OCI-LY7 (cell line): ENCODE results near the gene AGBL4. TPM values are rescaled to one million over a fixed set of nuclear protein-coding genes. Genes with fewer than 3 reads are reported as not detected.

Source experiments
- BruUV-seq: library from RNA; stranded (reverse); fragments of 400-500 nt; replicated peaks from 2 replicates; lab custom pipeline; 2021; lab: Mats Ljungman, UMichigan
- CTCF ChIA-PET: fragments of 300-600 bp; sonication (Branson Sonifier 250); formaldehyde crosslinking; loops from one replicate; lab custom pipeline; 2022; ENCODE audit warnings: antibody characterized with exemption; ENCODE audit not compliant: unreplicated experiment; lab: Charles Lee
- POLR2A ChIA-PET: fragments of 300-600 bp; sonication (Branson Sonifier 250); formaldehyde crosslinking; loops from one replicate; lab custom pipeline; 2022; ENCODE audit warnings: antibody characterized with exemption; lab: Charles Lee
- DNase-seq: peaks from one replicate; pipeline ENCODE4 v3.0.0-alpha.2; 2015; ENCODE audit warnings: low spot score
- H2AFZ ChIP-seq: fragments of 200-600 bp; sonication (generic), shearing (Covaris generic); 2 replicates; pipeline ENCODE4 v1.6.1; 2014; ENCODE audit warnings: mild to moderate bottlenecking, antibody characterized with exemption, low read length, moderate library complexity
- H3K27ac ChIP-seq: fragments of 200-600 bp; sonication (generic); 2 replicates; pipeline ENCODE4 v1.5.1; 2014; ENCODE audit warnings: mixed run types, low read depth, mild to moderate bottlenecking, moderate library complexity, low read length, inconsistent platforms; ENCODE audit not compliant: poor library complexity, severe bottlenecking
- H3K36me3 ChIP-seq: fragments of 200-600 bp; sonication (generic); 2 replicates; pipeline ENCODE4 v1.6.1; 2014; ENCODE audit warnings: mild to moderate bottlenecking, antibody characterized with exemption, low read length, moderate library complexity, mixed read lengths; ENCODE audit not compliant: insufficient read depth
- H3K4me1 ChIP-seq: fragments of 200-600 bp; sonication (generic); 2 replicates; pipeline ENCODE4 v1.5.1; 2014; ENCODE audit warnings: mild to moderate bottlenecking, low read length; ENCODE audit not compliant: insufficient read depth, poor library complexity, severe bottlenecking
- H3K4me2 ChIP-seq: fragments of 200-600 bp; sonication (generic); 2 replicates; pipeline ENCODE4 v1.6.1; 2014; ENCODE audit warnings: mild to moderate bottlenecking, low read length
- H3K4me3 ChIP-seq: fragments of 200-600 bp; sonication (generic); 2 replicates; pipeline ENCODE4 v1.5.1; 2014; ENCODE audit warnings: mild to moderate bottlenecking, low read depth, low read length; ENCODE audit not compliant: poor library complexity, severe bottlenecking
- H3K79me2 ChIP-seq: fragments of 200-600 bp; sonication (generic); 2 replicates; pipeline ENCODE4 v1.6.1; 2016; ENCODE audit warnings: low read depth, mild to moderate bottlenecking, low read length, moderate library complexity, mixed read lengths; ENCODE audit not compliant: insufficient read depth
- H3K9me2 ChIP-seq: fragments of 200-600 bp; sonication (generic); 2 replicates; pipeline ENCODE4 v1.6.1; 2016; ENCODE audit warnings: mild to moderate bottlenecking, low read length, mixed read lengths; ENCODE audit not compliant: insufficient read depth
- H3K9me3 ChIP-seq: fragments of 200-600 bp; sonication (generic); 2 replicates; pipeline ENCODE4 v1.6.1; 2014; ENCODE audit warnings: mild to moderate bottlenecking, mixed run types, low read length, mixed read lengths
- H4K20me1 ChIP-seq: fragments of 200-600 bp; sonication (generic); 2 replicates; pipeline ENCODE4 v1.6.1; 2014; ENCODE audit warnings: mild to moderate bottlenecking, antibody characterized with exemption, low read length, moderate library complexity, mixed read lengths; ENCODE audit not compliant: insufficient read depth
- CTCF ChIP-seq: fragments of 200-600 bp; sonication (generic); conservative IDR thresholded peaks from 2 replicates; pipeline ENCODE4 v1.5.1; 2014; ENCODE audit warnings: mild to moderate bottlenecking, antibody characterized with exemption, low read length, moderate library complexity, mixed read lengths
- EZH2phosphoT487 ChIP-seq: fragments of 200-600 bp; sonication (generic); IDR thresholded peaks from 2 replicates; pipeline ENCODE4 v1.6.1; 2018; ENCODE audit warnings: low read depth, borderline replicate concordance, mild to moderate bottlenecking, mixed run types, antibody characterized with exemption, low read length, moderate library complexity, mixed read lengths
- intact Hi-C: fragments of 100-400 bp; cut with micrococcal nuclease; formaldehyde crosslinking; loops from one replicate; pipeline ENCODE4 v1.10.0; 2022; ENCODE audit not compliant: unreplicated experiment
- total RNA-seq, 2 experiments: library from RNA; depleted of rRNA in 1 of 2; stranded (reverse); fragments of >200 nt in 1 of 2; shearing (Covaris generic) in 1 of 2; gene quantifications; 2 replicates each; pipeline ENCODE4 v1.2.3, GENCODE V29; 2014 to 2022

The AGBL4 gene
- total RNA-seq, 2 experiments from 2014 or later: not detected

GRCh38 chr1:48979940-48980339, 1043.8 kb downstream of the AGBL4 start:
- no peak for TF ChIP-seq EZH2phosphoT487
- TF ChIP-seq CTCF: no peak
- H3K9me3 ChIP-seq: no peaks in the 10 kb centered on the region
- H3K27ac ChIP-seq: no peak overlapping the region
- POLR2A ChIA-PET: interaction anchor here (0.5 to 0.7 kb wide), 3 partner anchors 186 to 1407 kb away, joined by 3 read pairs; no protein-coding TSS in a partner anchor
- BruUV-seq: no TSS peak
- CTCF ChIA-PET: no interaction called here
- H3K9me2 ChIP-seq: no peaks in the 10 kb centered on the region
- no peaks in the 10 kb centered on the region for H4K20me1 ChIP-seq
- DNase-seq: no peak
- H2AFZ ChIP-seq: no peak overlapping the region
- no peaks in the 10 kb centered on the region for H3K4me1 ChIP-seq
- H3K4me2 ChIP-seq: no peak overlapping the region
- no peak overlapping the region for H3K4me3 ChIP-seq
- H3K79me2 ChIP-seq: no peaks in the 10 kb centered on the region
- H3K36me3 ChIP-seq: no peaks in the 10 kb centered on the region
- intact Hi-C loops: no loop called here

- Histone ChIP-seq H3K4me2 (no peak overlapping the region), H2AFZ (no peak overlapping the region), H3K27ac (no peak overlapping the region), H3K79me2 (no peaks in the 10 kb centered on the region), H3K4me1 (no peaks in the 10 kb centered on the region), H4K20me1 (no peaks in the 10 kb centered on the region), H3K9me2 (no peaks in the 10 kb centered on the region), H3K36me3 (no peaks in the 10 kb centered on the region), H3K9me3 (no peaks in the 10 kb centered on the region), H3K4me3 (no peak overlapping the region)
- DNase-seq: no peak
- TF ChIP-seq CTCF (no peak), EZH2phosphoT487 (no peak)
- BruUV-seq: no TSS peak
- ChIA-PET POLR2A (no interaction called here), CTCF (no interaction called here)
- intact Hi-C loops: no loop called here
These were observed 1045.3 kb downstream of the AGBL4 start for GRCh38 chr1:48978413-48978812.

GRCh38 chr1:48977273-48977672, 1046.5 kb downstream of the AGBL4 start:
- Histone ChIP-seq H3K9me2 (no peaks in the 10 kb centered on the region), H3K4me3 (no peak overlapping the region), H3K79me2 (no peaks in the 10 kb centered on the region), H3K36me3 (no peaks in the 10 kb centered on the region), H3K4me2 (no peak overlapping the region), H2AFZ (no peak overlapping the region), H4K20me1 (no peaks in the 10 kb centered on the region), H3K4me1 (no peaks in the 10 kb centered on the region), H3K27ac (no peak overlapping the region), H3K9me3 (no peaks in the 10 kb centered on the region)
- no TSS peak for BruUV-seq
- TF ChIP-seq EZH2phosphoT487: no peak
- TF ChIP-seq CTCF: no peak
- CTCF ChIA-PET: no interaction called here
- DNase-seq: no peak
- intact Hi-C loops: no loop called here
- POLR2A ChIA-PET: no interaction called here
